ENCODE results near the gene SPATS1.
"Not testable (repeated sequence)": the region's sequence is repeated elsewhere in the genome, so short reads cannot be mapped to it uniquely, and the experiment has no call there.

The SPATS1 gene

DNA sequence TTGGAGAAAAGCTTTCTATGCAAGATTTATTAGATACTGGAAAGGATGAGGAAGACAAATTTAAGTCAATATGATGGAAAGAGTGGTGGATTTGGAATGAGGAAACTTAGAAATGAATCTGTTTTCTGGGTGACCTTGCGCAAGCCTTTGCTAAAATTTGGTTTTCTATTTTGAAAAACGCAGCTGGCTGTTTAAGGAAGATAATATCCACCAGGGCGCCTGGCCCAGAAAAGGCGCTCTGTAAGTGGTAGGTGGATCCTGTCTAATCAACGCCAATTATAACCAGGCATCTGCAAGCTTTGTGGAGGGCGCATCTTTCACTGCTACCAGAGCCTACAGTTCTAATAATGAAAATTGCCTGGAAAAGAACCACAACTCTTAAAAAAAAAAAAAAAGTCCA, 398 bp upstream of the SPATS1 start:
- DNase-seq (ENCODE audit: low read depth in 2 of 2), result no peak

DNA sequence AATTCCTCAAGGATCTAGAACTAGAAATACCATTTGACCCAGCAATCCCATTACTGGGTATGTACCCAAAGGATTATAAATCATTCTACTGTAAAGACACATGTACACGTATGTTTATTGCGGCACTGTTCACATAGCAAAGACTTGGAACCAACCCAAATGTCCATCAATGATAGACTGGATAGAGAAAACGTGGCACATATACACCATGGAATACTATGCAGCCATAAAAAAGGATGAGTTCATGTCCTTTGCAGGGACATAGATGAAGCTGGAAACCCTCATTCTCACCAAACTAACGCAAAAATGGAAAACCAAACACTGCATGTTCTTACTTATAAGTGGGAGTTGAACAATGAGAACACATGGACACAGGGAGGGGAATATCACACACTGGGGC, 4.4 kb downstream of the SPATS1 start:
- DNase-seq (ENCODE audit: low read depth in 2 of 2), result not testable (repeated sequence)

DNA sequence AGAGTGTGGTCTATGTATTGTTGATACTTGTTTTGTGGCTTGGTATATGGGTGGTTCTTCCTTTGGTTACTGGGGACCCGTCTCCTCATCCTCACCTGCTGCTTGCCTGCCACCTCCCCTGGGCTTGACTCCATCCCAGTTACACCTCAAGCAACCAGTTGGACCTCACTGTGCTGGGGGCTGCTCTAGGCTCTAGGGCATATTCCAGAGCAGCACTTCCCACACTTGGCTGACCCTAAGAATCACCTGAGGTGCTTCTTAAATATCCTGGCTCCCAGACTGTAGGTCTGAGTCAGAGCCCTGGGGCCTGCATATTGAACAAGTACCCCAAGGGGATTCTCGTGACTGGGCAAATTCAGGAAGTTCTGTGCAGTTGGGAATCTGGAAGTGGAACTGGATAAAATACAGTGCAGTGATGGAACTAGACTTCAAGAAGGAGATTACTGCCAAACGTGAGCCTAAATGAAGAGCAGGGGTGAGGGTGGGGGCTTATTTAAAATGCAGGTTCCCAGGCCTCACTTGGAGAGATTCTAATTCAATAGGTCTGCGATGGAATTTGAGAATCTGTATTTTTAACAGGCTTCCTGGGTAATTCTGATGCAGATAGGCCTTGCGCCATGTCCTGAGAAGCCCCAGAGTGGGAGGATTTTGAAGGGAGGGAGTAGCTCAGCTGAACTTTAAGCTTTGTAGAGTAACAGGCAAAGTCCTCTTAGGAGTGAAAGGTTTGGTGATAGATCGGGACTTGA, 7.6 kb downstream of the SPATS1 start:
- DNase-seq (ENCODE audit: low read depth in 2 of 2), result no peak

DNA sequence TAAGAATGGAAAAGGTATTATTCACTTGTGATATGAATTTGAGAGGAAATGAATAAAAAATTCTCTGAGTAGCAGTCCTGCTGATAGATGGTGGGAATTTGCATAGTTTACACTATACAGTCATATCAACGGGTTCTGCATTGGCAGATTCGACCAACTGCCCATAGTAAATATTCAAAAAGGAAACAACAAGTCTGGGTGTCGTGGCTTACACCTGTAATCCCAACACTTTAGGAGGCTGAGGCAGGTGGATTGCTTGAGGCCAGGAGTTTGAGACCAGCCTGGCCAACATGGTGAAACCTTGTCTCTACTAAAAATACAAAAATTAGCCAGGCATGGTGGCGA, 8.2 kb downstream of the SPATS1 start:
- DNase-seq (ENCODE audit: low read depth in 2 of 2), result not testable (repeated sequence)

DNA sequence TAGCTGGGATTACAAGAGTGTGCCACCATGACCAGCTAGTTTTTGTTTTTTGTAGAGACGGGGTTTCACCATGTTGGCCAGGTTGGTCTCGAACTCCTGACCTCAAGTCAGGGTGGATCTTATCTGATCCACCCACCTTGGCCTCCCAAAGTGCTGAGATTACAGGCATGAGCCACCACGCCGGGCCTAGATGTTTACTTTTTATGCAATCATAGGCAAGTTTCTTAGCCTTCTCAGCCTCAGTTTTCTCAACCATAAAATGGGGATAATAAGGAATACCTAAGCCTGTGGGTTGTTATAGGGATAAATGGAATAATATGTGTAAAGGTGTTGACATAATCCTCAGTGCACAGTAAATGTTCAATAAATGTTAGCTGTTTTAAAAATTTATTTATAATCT, 9.8 kb downstream of the SPATS1 start:
- DNase-seq (ENCODE audit: low read depth in 2 of 2), result no peak

DNA sequence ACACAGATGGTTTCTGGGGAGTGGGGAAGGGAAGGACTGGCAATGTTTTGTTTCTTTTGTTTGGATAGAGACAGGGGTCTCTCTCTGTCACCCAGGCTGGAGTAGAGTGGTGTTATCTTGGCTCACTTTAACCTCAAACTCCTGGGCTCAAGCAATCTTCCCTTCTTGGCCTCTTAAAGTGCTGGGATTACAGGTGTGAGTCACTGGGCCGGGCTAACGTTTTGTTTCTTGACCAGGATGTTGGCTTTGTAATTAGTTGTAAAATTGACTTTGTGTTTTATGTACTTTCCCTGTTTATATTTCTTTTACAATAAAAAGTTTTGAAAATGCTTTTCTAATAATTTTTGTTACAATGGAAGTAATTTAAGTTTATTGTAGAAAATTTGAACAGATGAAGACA, 10.9 kb downstream of the SPATS1 start:
- DNase-seq (ENCODE audit: low read depth in 2 of 2), result no peak

DNA sequence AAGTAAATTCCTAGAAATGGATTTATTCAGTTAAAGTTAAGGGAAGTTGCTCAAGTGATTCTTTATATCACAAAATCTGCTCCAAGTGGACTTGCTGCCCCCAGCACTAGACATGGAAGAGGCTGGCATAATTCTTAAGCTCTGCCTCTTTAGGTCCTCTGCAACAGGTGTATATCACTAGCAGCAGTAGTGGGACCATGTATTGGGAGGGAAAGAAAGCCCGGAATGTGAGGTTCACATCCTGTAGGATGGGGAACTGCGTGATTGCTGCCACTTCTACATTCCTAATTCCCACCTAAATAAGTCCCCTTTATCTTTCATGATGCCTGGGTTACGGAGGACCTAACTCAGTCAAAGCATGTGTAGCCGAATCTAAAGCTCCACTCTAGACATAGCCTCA, 13.2 kb downstream of the SPATS1 start:
- DNase-seq (ENCODE audit: low read depth in 2 of 2), result no peak

DNA sequence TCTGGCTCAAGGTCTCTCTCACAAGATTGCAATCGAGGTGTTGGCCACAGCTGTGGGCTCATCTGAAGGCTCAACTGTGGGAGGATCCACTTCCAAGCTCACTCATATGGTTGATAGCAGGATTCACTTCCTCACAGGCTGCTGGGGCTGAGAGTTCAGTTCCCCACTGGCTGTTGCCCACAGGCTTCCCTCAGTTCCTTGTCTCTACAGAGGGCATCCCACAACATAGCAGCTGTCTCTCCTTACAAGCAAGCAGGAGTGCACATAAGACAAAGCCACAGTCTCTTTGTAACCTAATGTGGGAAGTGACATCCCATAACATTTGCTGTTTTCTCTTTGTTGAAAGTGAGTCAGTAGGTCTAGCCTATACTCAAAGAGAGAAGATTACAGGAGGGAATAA, 14.0 kb downstream of the SPATS1 start:
- DNase-seq (ENCODE audit: low read depth in 2 of 2), result no peak

DNA sequence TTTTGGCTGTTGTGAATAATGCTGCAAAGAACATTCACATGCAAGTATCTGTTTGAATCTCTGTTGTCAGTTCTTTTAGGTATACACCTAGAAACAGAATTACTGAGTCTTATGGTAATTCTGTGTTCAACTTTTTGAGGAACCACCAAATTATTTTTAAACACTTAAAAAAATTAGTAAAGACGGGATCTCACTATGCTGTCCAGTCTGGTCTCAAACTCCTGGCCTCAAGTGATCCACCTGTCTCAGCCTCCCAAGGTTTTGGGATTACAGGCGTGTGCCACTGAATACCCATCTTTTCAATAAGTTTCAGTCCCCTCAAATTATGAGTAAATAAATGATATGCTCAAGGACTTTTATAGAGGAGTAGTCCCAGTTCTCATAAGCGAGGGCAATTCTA, 17.5 kb downstream of the SPATS1 start:
- no peak for DNase-seq (ENCODE audit: low read depth in 2 of 2)

DNA sequence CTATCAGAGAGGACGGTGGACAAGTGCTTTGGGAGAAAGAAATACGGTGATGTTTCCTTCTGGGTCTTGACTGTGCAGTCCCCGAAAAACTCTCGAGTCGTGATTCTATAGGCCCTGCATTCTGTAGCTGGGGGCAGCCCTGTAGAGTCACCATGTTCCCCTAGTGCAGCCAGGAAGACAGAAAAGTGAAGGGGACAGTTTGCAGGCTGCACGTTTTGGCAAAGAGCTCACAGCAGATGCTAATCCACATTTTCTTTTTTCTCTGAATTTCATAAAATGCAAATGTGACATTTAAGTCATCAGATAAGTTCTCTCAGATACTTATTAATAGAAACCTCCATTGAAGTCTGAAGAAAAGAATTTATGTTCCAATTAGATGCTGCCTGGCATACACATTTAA, 19.5 kb downstream of the SPATS1 start:
- no peak for DNase-seq (ENCODE audit: low read depth in 2 of 2)

DNA sequence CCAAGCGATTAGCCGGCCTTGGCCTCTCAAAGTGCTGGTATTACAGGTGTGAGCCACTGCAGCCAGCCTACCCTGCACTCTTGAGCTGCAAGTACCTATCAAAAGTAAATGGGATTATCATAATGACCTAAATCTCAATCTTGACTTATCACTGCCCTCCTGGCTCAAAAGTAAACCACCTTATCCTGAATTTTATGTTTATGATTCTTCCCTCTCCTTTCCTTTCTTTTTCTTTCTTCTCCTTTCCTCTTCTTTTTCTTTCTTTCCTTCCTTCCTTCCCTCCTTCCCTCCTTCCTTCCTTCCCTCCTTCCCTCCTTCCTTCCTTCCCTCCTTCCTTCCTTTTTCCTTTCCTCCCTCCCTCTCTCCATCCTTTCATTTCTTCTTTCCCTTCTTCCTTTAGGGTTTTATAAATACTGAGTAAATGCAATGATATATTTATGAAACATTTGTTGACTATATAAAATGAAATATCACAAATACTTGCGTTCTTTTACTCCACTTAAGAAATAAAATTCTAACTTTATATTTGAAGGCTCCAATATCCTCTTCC, 21.0 kb downstream of the SPATS1 start:
- no peak for DNase-seq (ENCODE audit: low read depth in 2 of 2)

DNA sequence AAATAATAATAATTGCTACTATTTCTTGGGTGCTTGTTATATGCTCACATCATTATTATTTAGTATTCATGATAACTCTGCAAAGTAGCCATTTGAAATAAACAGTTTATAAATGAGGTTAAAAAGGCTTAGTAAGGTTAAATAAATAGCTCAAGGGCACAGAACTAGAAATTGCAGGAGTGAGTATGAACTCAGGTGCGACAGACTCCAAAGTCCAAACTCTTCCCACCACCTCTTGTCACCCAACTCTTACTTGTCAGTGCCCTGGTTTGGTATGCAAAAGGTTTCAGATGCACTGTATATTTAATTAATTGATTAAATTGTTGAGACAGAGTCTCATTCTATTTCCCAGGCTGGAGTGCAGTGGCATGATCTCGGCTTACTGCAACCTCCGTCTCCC, 24.3 kb downstream of the SPATS1 start:
- DNase-seq (ENCODE audit: low read depth in 2 of 2), result no peak

DNA sequence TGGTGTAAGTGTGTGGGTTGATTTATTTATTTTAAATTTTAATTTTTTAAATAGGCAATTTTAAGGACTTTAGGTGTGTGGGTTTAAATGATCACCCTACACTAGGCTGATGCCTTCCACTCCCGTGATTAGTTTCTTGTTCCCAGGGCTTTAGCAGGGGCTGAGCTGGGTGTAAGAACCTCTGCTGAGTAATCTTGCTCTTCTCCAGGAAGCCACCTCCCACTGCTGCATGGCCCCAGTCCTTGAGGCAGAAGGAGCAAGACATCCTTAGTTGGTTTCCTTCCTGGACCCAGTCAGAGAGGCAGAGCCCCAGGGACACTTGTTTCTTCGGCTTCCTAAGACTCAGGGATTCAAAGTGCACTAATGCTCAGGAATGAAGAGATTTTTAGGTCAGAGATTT, 25.2 kb downstream of the SPATS1 start:
- DNase-seq (ENCODE audit: low read depth in 2 of 2), result no peak

DNA sequence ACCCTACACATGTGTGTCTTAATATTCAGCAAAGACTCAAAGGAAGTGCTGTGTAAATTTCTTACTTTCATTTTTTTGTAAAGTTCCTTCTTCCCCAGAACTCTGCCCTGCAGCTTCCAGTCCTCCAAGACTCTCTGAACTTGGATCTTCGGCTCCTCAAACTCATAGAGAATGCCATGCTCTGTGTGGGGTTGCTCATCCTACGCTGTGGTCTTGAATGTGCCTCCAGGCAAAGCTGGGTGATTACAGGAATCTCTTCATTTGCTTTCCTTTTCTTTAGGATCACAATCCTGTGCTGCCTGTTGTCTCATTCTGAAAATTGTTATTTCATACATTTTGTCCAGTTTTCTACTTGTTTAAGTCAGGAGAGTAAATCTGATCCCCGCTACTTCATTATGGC, 30.6 kb downstream of the SPATS1 start:
- no peak for DNase-seq (ENCODE audit: low read depth in 2 of 2)

DNA sequence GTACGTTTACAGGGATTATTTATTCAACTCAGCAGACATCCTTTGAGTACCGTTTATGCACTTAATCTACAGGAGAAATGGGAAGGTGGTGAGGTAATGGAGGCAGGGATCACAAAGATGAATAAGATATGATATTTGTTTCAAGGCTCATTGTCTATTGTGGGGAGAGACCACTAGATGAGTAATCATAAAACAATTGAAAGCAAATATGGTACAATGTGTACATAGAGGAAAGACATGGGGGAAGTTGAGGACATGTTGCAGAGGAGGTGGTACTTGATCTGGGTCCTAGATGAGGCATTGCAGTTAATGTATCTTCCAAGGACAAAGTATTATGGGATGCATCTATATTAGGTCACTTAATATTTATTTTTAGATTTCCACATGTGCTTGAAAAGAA, 31.3 kb downstream of the SPATS1 start:
- no peak for DNase-seq (ENCODE audit: low read depth in 2 of 2)

DNA sequence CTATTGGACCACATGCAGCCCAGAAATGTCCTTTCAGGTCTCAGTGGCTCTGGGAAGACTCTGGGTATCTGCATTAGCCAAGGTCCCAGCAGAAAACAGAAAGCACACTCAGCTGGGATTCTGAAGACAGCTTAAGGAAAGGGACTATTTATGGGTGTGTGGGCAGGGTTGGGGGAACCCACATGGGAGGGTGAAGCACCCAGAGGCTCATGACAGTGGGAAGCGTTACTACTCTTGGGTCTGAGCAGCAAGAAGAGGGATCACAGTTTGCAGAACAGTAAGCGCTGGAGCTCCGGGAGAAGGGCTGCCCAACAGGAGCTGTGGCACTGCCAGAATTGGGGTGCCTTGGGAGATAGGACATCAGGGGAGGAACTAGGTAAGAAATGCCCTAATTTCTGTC, 32.6 kb downstream of the SPATS1 start:
- no peak for DNase-seq (ENCODE audit: low read depth in 2 of 2)

DNA sequence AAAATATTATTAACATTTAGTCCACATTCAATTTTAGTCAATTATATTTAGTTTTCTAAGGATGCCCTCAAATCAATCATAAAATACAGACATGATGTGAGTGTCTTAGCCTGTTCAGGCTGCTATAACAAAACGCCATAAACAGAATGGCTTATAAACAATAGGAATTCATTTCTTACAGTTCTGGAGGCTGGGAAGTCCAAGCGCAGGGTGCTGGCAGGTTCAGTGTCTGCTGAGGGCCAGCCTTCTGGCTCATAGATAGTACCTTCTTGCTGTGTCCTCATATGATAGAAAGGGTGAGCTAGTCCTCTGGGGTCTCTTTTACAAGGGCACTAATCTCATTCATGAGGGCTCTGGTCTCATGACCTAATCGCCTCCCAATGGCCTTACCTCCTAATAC, 35.0 kb downstream of the SPATS1 start:
- DNase-seq (ENCODE audit: low read depth in 2 of 2), result no peak

DNA sequence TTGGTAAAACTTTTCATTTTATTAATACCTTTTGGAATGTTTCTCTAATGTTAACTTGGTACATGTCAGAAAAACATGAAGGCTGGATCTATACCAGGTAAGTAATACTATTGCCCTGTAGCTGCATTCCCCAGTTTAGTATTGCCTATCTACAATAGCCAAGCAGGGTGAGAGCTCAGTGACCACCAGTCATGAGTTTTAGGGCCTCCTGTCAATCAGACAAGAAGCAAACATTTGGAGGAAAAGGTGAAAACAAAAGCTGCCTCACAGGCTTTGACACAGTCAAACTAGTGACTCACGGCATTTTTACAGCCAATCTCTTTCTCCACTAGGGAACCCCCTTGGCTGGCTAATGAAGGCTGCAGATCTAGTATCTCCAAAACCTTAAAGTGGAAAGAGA, 35.5 kb downstream of the SPATS1 start:
- no peak for DNase-seq (ENCODE audit: low read depth in 2 of 2)

DNA sequence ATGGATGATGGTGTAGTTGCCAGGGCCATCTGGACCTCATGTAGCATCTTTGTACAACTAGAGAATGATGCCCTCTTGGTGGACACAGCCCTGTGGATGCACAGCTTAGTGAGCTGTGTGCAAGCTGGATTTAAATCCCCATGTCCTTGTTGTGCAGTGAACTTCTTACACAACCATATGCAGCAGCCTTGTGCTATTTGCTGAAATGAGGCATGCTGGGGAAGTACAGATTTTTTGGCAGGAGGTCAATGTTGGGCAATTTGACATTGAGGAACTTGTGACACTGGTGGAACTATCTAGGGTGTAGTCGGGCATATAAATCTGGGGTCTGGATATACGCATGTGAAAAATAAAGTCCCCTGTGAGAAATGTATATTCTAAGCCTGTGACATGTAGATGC, 39.3 kb downstream of the SPATS1 start:
- DNase-seq (ENCODE audit: low read depth in 2 of 2), result no peak

DNA sequence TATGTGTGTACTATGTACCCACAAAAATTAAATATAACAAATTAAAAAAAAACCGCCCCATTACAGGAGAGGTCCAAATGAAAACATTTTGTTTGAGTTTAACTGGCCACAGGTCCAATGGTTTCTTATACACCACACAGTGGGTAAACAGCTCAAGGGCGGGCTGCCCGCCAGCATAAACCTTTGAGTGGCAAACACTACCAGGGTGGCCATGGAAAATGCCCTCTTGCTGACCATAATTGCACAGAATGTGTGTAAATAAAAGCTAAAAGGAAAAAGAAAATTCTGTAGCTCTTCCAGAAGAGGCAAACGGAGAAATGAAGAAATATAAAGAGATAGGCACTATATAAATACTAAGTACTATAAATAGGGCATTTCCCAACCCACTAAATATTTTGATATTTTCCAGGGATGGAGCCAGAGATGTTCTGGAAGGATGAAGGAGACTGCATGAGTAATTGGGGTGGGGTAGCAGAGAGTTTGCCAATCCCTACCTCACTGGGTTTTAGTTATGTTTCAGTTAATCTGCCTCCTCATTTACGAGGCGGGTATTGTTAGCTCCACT, 44.0 kb downstream of the SPATS1 start:
- DNase-seq (ENCODE audit: low read depth in 2 of 2), result no peak

DNA sequence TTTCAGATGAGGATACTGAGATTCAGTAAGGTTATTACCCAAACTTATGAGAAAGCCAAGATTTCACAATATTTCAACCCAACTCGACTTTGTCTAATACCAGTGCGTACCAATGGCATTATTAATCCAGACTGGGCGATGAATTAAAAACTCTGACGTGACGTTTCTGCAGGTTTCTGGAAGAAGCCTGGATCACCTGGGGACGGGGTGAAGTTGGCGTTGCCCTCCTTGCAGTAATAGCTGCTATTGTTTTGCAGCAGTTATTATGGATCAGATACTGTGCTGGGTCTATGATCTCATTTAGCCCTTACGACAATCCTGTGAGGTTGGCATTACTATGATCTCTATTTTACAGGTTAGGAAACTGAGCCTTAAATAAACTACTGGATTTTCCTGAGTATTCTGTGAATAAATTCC, 44.5 kb downstream of the SPATS1 start:
- DNase-seq (ENCODE audit: low read depth in 2 of 2), result no peak

DNA sequence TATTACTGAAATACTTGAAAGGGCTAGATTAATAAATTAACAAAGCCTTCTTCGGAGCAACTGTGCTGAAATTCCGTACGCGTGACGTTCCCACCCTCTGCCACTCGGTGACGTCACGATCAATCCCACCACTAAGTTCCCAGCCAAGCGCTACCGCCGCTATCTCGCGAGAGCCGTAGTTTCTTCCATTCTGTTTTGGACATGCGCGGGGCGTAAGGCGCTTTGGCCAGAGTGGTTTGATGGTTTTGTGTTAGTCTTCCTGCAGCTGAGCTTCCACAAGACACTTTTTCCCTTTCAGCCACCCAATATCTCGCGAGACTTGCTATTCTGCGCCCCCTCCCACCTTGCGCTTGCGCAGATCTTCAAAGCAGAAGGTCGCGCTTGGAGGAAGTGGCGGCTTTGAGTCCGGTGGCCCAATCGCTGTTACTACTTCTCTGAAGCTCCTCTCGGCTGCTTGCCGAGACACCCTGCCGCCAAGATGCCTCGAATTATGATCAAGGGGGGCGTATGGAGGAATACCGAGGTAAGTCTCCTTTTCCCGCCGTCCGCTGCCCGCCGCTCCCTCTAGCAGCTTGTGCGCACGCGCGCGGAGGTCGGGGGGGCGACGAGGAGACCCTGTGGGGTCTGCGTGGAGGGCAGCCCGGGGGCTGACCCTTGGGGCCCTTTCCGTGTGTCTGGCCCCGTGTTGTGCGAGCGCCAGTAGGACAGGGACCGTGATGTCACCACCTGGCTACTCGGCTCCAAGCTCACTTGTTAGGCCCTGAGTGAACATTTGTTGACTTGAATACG, 45.1 kb downstream of the SPATS1 start, which contains the start of gene CDC5L:
Gene CDC5L, plus strand, starts transcription at position 361 of the 789 bp plus-strand sequence. Its CDS starts 118 bp downstream, at position 479.
- peak; percentile 67 to 80 for DNase-seq (ENCODE audit: low read depth in 2 of 2)

DNA sequence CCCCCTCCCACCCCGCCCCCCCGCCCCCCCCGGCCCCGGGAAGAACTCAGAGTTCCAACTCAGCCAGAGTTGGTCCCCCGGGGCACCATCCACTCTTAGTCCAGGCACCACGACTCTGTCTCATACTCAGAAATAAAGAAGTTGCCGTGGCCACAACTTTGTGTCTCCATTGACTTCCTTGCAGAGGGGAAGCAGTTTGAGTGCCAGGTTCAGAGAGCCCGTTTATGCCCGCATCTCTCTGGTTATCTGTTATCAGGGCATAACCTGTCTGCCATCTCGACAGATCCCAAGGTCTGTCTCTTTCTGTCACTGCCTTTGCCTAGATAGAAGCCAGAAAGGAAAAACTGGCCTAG, 45.7 kb downstream of the SPATS1 start:
- no peak for DNase-seq (ENCODE audit: low read depth in 2 of 2)
